Left ventricle myocardium inferior (tissue), 1 donor: ENCODE data around the gene CENPL. TPM values are rescaled to one million over a fixed set of nuclear protein-coding genes. Genes with fewer than 3 reads are reported as not detected.

Experiments
- DNase-seq: peaks from one replicate; pipeline ENCODE4 v3.0.0-alpha.2; 2020
- H3K27ac ChIP-seq: fragments of 200-600 bp; replicated peaks from 2 replicates; pipeline ENCODE4 v1.8.0; 2021
- H3K27me3 ChIP-seq: fragments of 200-600 bp; 2 replicates; pipeline ENCODE4 v1.8.0; 2021; ENCODE audit warnings: low read depth
- H3K36me3 ChIP-seq: fragments of 200-600 bp; 2 replicates; pipeline ENCODE4 v1.8.0; 2021
- H3K4me1 ChIP-seq: fragments of 200-600 bp; 2 replicates; pipeline ENCODE4 v1.8.0; 2021
- H3K4me3 ChIP-seq: fragments of 200-600 bp; 2 replicates; pipeline ENCODE4 v1.8.0; 2021; ENCODE audit warnings: mild to moderate bottlenecking, moderate library complexity
- H3K9me3 ChIP-seq: fragments of 200-600 bp; replicated peaks from 2 replicates; pipeline ENCODE4 v1.8.0; 2021
- intact Hi-C: fragments of 100-400 bp; cut with micrococcal nuclease; formaldehyde crosslinking; loops from one replicate; pipeline ENCODE4 v1.11.0; 2022
- long read RNA-seq: library from polyadenylated mRNA; unstranded; transcript quantifications from one replicate; pipeline ENCODE4 v2.0.0, GENCODE V29; 2021
- total RNA-seq: library from RNA; stranded (reverse); fragmentation: NEBNext Ultra II Directional; extraction: Animal tissue kit (Norgen Biotek cat#: 25700); gene quantifications from one replicate; pipeline ENCODE4 v1.2.1, GENCODE V29; 2021
- TF ChIP-seq, protein P1 (sequence below): fragments of 200-600 bp; IDR thresholded peaks from 2 replicates; pipeline ENCODE4 v1.8.0; 2021; ENCODE audit warnings: antibody characterized with exemption, mild to moderate bottlenecking, borderline replicate concordance
- donor health status: DM: no; HTN: yes; CAD: no; lungs with severe emphysema.

Gene CENPL, protein sequence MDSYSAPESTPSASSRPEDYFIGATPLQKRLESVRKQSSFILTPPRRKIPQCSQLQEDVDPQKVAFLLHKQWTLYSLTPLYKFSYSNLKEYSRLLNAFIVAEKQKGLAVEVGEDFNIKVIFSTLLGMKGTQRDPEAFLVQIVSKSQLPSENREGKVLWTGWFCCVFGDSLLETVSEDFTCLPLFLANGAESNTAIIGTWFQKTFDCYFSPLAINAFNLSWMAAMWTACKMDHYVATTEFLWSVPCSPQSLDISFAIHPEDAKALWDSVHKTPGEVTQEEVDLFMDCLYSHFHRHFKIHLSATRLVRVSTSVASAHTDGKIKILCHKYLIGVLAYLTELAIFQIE
- 4.2 TPM for total RNA-seq
- long read RNA-seq, partial matches to known transcripts = 0 of 3 reads
- long read RNA-seq, other reads (novel, unspliced or antisense) = 2 of 3 reads

DNA sequence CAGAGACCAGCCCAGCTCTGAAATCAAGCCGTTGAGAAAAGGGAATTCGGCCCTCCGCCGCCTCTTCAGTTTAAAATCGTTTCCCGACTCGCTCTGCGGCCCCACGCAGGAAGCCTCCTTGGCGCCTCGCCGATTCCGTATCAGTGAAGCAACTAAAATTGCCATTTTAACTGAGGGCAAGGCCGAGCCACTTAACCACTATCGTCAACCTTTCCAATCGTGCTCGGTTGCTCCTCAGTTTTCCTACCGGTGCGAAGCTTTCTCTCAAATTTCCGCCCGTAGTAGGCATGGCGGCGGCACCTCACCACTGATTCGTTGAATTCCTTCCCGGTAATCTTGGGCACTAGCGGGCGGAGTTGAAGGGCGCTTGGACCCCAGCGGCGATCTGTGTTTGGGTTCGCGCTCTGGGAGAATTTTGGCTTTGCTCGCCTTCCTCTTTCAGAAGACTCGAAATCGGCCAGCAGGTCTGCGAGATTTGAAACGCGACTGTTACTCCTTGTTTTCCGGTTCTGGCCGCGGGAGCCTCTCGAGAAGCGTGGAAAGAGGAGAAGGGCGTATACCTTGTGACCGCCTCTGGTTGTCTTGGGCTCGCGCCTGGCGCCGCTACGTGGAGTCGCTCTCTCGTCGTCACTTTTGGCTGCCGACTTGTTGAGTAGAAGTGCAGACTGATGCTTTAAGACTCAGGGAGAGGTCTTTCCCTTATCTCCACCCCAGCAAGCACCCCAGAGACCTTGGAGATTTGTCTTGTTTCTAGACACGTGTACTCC is at the start of gene CENPL, which contains the start of gene DARS2:
TSS of gene CENPL (minus strand) at position 569 of the 767 bp plus-strand sequence. CDS start 13,584 bp downstream, outside the sequence.
TSS of gene DARS2 (plus strand) at position 359 of the 767 bp plus-strand sequence. CDS start 557 bp downstream, outside the sequence.
- DNase-seq = peak; percentile 96
- peaks cover 30% of the 10 kb centered on the region for H3K4me1 ChIP-seq
- no peaks in the 10 kb centered on the region for H3K27me3 ChIP-seq
- TF ChIP-seq, protein P1, sequence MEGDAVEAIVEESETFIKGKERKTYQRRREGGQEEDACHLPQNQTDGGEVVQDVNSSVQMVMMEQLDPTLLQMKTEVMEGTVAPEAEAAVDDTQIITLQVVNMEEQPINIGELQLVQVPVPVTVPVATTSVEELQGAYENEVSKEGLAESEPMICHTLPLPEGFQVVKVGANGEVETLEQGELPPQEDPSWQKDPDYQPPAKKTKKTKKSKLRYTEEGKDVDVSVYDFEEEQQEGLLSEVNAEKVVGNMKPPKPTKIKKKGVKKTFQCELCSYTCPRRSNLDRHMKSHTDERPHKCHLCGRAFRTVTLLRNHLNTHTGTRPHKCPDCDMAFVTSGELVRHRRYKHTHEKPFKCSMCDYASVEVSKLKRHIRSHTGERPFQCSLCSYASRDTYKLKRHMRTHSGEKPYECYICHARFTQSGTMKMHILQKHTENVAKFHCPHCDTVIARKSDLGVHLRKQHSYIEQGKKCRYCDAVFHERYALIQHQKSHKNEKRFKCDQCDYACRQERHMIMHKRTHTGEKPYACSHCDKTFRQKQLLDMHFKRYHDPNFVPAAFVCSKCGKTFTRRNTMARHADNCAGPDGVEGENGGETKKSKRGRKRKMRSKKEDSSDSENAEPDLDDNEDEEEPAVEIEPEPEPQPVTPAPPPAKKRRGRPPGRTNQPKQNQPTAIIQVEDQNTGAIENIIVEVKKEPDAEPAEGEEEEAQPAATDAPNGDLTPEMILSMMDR = no peak
- no peaks in the 10 kb centered on the region for H3K9me3 ChIP-seq
- intact Hi-C loops = loop anchor here (10.0 kb wide), 1 partner anchor 1080 kb away; no protein-coding TSS in a partner anchor
- peak within 1 kb of the TSS; percentile 91 for H3K4me3 ChIP-seq
- no peaks in the 10 kb centered on the region for H3K36me3 ChIP-seq
- H3K27ac ChIP-seq = peak within 1 kb of the TSS; percentile 97

DNA sequence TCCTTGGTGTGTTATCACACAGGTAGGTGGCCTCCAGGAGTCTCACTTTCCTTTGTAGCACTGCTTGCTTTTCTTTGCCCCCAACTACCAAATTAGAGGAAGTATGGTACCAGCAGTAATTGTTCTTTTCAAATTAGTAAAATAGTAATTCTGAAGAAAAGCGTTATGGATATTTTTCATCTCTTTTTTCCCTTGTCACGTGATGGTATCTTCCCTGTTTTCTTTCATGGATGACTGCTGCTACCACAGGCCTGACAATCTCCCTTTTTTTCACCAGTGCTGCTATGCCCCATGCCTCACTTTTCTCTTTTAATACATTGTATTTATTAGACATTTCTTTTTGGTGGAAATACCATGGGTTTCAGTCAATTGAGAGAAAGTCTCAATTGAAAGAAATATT is 46.8 kb upstream of the CENPL start:
- TF ChIP-seq, protein P1 = no peak
- Histone ChIP-seq H3K36me3 (peaks cover 34% of the 10 kb centered on the region), H3K4me3 (no peak overlapping the region), H3K27me3 (no peaks in the 10 kb centered on the region), H3K9me3 (peaks cover 2% of the 10 kb centered on the region), H3K27ac (no peak overlapping the region), H3K4me1 (peaks cover 47% of the 10 kb centered on the region)
- no peak for DNase-seq
- intact Hi-C loops = no loop called here

DNA sequence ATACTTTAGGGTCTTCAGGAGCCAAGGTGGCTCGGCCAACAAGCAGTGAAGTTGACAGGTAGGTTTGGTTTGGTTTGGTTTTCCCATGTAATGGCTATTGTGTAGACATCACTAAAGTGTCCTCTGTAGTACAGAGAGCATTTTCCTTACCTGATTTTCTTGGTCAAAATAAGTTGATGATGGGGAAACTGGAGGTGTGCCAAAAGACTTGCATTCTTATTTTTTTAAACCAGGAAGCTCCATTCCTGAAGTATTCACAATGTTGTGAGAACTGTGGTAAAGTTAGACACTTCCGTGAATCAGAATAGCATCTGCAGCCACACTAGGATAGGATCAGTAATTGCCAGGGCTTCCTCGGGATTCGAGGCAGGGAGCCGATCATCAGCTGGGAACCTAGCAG is 46.4 kb upstream of the CENPL start:
- intact Hi-C loops = no loop called here
- no peak overlapping the region for H3K27ac ChIP-seq

DNA sequence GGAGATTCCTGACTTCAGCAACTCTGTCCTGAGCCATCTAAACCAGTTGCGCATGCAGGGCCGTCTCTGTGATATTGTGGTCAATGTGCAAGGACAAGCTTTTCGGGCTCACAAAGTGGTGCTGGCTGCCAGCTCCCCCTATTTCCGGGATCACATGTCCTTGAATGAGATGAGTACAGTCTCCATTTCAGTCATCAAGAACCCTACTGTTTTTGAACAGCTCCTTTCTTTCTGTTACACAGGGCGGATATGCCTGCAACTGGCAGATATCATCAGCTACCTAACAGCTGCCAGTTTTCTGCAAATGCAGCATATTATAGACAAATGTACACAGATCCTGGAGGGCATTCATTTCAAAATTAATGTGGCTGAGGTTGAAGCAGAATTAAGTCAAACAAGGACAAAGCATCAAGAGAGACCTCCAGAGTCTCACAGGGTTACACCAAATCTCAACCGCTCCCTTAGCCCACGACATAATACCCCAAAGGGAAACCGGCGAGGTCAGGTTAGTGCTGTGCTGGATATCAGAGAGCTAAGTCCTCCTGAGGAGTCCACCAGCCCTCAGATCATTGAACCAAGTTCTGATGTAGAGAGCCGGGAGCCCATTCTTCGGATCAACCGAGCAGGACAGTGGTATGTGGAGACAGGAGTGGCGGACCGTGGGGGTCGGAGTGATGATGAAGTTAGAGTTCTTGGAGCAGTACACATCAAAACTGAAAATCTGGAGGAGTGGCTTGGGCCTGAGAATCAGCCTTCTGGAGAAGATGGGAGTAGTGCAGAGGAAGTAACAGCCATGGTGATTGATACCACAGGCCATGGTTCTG is 45.8 kb upstream of the CENPL start:
- Histone ChIP-seq H3K27me3 (no peaks in the 10 kb centered on the region), H3K4me3 (no peak overlapping the region), H3K36me3 (peaks cover 34% of the 10 kb centered on the region), H3K9me3 (peaks cover 2% of the 10 kb centered on the region), H3K27ac (peak overlapping the region; percentile 99), H3K4me1 (peaks cover 57% of the 10 kb centered on the region)
- intact Hi-C loops = no loop called here
- TF ChIP-seq, protein P1 = no peak
- no peak for DNase-seq

More for the DNA sequence above, 46.4 kb upstream of the CENPL start:
- Histone ChIP-seq H3K9me3 (peaks cover 2% of the 10 kb centered on the region), H3K4me3 (no peak overlapping the region), H3K27me3 (no peaks in the 10 kb centered on the region), H3K36me3 (peaks cover 34% of the 10 kb centered on the region), H3K4me1 (peaks cover 51% of the 10 kb centered on the region)
- TF ChIP-seq, protein P1 = no peak
- DNase-seq = no peak

DNA sequence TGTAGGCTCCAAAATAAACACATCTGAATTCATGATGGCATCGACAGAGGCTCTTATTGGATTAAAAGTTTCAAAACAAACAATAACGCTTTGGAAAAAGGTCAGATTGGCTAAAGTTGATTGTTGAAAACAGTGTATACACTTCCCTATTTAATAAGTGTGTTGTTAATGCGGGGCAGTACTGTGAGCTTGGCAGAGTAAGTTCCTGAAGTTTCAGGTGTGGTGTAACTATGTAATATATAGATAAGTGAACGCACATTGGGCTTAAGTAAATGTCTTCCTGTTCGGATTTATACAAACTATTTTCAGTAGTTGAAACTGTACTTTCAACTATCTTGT is 44.3 kb upstream of the CENPL start:
- peak overlapping the region; percentile 95 for H3K4me3 ChIP-seq
- peaks cover 70% of the 10 kb centered on the region for H3K4me1 ChIP-seq
- H3K9me3 ChIP-seq = no peaks in the 10 kb centered on the region
- DNase-seq = no peak
- TF ChIP-seq, protein P1 = no peak
- peak overlapping the region; percentile 99 for H3K27ac ChIP-seq
- intact Hi-C loops = no loop called here
- H3K36me3 ChIP-seq = peaks cover 34% of the 10 kb centered on the region
- no peaks in the 10 kb centered on the region for H3K27me3 ChIP-seq
